ENCODE results near the gene PHEX. TPM values are rescaled to one million over a fixed set of nuclear protein-coding genes. Genes with fewer than 3 reads are reported as not detected.

The PHEX gene
- polyA plus RNA-seq, 4 donors: 0.32 to 0.51 (median 0.41) TPM

GRCh38 chrX:22039541-22039940 lies 7.4 kb downstream of the PHEX start:
- DNase-seq (ENCODE audit: low read depth in 4 of 4, low spot score in 2 of 4): no peak

- no peak for DNase-seq (ENCODE audit: low read depth in 4 of 4, low spot score in 2 of 4)
Observed at GRCh38 chrX:22040184-22040583, 8.1 kb downstream of the PHEX start.

DNA sequence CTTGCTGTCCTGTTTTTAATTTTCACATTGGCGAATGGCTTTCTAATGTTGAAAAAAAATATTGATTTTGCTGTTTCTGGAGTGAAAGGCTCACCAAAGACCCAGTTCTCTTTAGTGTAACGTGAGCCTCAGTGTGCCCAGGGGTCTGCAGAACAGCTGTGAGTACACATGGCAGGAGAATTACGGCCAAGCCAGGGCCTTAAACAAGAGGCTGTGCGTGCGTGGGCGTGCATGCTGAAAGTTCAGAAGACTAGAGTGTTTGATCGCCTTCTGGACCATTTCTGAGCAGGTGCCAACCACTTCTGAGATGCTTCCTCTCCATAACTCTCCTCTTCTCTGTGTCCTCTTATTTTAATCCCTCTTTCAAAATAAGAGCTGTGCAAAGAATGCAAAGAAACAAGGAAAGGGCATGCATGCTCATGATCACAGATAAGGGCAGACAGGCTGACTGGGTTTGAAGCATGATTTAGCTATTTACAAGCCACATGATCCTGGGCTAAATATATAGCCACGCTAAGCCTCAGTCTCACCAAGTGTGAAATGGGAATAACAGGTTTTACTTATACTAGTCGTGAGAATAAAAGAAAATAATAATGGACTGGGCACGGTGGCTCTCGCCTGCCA lies 9.9 kb downstream of the PHEX start:
- no peak for DNase-seq (ENCODE audit: low read depth in 4 of 4, low spot score in 2 of 4)

DNA sequence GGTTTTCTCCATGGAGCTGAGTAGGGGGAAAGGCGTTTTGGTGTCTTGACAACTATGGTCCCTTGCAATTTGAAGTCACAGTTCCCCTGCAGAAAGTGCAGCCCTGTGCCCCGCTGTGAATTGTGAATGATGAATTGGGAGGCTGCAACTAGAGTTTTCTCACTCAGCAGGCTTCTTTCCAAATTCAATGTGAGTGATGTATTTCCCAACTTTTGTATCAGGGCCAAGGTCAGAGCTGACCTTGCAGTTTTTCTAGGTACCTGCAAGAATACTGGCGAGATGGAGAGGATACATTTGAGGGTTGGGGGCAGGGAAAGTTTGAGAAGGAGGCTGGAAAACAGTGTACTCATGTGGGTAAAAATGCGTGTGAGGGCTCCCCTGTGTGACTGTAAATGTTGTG lies 11.7 kb downstream of the PHEX start:
- DNase-seq (ENCODE audit: low read depth in 4 of 4, low spot score in 2 of 4): no peak

DNA sequence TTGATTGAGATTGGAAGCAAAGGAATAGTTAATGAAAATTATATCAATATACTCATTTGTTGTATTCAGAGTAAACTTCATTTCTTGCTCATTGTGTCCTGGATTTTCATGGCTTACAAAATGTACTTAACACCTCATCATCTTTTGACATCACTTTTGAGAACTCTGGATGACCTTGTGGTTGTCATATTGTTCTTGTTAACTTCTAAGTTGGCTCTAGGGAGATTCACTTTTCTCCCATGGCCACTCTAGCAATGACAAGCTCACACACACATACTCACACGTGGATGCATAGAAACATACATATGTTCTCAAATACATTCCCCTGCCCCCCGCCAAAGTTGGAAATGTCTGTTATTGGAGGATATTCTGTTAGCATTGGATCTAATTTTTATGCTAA lies 15.3 kb downstream of the PHEX start:
- DNase-seq (ENCODE audit: low read depth in 4 of 4, low spot score in 2 of 4): no peak

GRCh38 chrX:22053481-22053880 lies 21.4 kb downstream of the PHEX start:
- DNase-seq (ENCODE audit: low read depth in 4 of 4, low spot score in 2 of 4): no peak

DNA sequence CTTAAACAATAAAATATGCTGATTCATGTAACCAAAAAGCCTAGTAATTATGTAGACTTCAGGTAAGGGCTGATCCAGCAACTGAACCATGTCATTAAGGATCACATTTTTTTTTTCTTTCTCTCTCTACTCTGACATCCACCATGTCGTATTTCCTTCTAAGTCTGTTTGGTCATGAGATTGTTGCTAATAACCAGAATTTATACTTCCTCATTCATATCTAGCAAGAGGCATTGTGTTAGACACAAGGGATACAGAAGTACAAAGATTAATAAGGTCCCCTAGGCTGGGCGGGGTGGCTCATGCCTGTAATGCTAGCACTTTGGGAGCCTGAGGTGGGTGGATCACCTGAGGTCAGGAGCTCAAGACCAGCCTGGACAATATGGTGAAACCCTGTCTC lies 24.1 kb downstream of the PHEX start:
- no peak for DNase-seq (ENCODE audit: low read depth in 4 of 4, low spot score in 2 of 4)

DNA sequence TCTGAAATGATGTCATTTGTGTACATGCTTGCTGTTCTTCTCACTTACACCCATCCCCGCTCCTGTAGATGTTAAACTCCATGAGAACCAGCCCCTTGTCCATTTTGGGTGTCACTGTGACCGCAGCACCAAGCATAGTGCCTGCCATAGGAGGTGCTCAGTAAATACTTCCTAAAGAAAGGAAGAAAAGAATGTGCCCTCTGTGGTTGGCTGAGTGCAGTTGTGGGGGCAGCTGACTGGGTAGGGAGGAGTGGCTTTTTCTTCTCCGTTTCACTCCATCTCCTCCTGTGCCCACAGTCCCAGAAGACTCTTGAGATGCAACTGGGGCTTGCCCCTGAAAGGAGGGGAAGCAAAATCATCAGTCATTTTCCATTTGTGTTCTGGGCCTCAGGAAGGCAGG lies 25.5 kb downstream of the PHEX start:
- DNase-seq (ENCODE audit: low read depth in 4 of 4, low spot score in 2 of 4): no peak

DNA sequence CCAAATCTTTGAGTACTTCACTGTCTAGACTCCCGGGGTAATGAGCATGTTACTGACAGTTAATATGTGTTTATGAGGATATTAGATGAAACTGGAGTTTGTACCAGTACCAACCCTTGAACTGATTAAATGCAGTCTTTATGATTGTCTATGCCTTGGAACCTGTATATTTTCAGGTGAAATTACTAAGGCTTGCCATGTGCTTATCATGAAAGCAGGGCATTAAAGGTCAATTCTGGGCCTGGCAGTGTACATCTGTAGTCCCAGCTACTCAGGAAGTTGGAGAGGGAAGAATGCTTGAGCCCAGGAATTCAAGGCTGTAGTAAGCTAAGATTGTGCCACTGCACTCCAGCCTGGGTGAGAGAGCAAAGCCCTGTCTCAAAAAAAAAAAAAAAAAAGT lies 27.6 kb downstream of the PHEX start:
- no peak for DNase-seq (ENCODE audit: low read depth in 4 of 4, low spot score in 2 of 4)

DNA sequence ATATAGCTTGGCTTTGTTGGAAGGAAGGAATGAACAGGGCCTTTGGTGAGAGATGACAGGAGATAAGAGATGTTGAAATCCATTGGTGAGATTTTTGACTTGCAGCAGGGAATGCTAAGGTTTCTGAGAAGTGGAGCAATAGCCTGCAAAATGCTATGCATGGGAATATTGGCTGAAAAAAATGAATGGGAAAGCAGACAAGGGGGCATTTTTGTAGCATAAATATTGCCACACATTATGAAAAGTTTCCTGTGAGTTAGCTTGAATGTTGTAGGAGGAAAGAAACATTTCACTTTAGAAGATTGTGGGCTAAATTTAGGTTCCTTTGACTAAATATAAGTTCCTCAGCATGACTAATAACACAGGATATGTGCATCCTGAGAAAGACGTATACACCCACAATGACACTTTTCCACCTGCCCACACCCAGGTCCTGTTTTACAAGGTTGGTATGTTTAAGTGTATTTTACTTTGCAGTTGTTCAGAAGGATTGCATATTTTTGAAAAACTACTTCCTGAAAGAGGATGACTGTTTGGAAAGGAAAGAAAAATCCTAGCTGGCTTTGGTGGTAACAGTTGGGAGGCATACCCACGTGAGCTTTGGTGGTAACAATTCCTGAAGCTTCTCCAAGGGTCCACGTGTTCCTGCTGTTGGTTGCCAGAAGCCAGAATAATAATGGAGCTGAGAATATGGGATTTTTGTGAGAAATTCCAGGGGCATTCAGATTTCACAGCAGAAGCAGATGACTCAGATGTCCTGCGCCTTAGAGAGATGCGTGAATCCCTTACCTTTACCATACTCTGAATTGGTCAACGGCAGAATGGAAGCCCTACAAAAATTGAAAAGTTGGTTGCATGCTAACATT lies 28.5 kb downstream of the PHEX start:
- DNase-seq (ENCODE audit: low read depth in 4 of 4, low spot score in 2 of 4): no peak

DNA sequence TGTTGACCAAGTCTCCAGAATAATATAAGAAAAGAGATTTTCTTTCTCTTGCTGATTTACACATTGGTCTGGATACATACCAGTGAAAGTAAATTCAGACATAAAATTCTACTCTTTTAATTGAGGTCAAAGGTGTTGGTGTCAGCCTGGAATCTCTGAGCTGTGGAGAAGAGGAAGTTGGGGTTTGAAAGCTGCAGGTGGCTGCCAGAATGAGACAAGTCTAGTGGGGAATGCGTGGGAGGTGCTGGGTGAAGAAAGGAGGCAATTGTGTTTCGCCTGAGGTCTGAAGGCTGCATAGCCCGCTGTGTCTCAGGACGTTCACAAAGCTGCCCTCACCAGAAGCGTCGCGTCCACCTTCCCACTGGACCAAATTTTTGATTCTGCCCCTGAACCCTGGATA lies 31.2 kb downstream of the PHEX start:
- peak in 1 of 4 donors; percentile 28 for DNase-seq (ENCODE audit: low read depth in 4 of 4, low spot score in 2 of 4)

- DNase-seq (ENCODE audit: low read depth in 4 of 4, low spot score in 2 of 4): peak in 1 of 4 donors; percentile 2
Observed at GRCh38 chrX:22069586-22069985, 37.5 kb downstream of the PHEX start.

- DNase-seq (ENCODE audit: low read depth in 4 of 4, low spot score in 2 of 4): no peak
Observed at GRCh38 chrX:22073928-22074327, 41.8 kb downstream of the PHEX start.

GRCh38 chrX:22078117-22078516 lies 46.0 kb downstream of the PHEX start:
- no peak for DNase-seq (ENCODE audit: low read depth in 4 of 4, low spot score in 2 of 4)

DNA sequence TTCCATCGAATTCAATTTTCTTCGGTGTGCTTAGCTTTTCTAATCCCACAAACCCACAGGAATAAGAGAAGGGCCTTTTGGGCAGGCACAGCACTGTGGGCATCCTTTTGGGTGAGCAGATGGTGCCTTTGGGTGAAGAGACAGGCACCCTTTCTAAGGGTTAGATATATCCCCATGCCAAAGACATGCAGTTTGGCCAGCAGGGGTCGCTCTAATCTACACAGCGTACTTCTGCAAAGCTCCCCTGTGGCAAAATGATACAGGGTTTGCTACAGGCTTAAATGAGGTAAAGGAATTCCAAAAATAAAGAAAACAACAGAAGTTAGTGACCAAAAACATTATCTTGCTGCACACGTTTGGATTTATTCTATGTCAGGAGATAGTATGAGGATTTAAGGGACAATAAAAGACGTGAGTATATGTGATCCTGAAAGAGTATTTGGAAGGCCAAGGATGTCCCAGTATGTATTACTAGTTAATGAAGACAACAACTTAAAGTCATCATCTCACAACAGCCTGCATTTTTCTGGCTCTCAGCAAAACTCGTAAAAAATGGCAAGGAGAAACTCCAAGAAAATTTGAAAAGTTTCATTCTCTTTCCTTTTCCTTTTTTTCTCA lies 49.5 kb downstream of the PHEX start:
- no peak for DNase-seq (ENCODE audit: low read depth in 4 of 4, low spot score in 2 of 4)

DNA sequence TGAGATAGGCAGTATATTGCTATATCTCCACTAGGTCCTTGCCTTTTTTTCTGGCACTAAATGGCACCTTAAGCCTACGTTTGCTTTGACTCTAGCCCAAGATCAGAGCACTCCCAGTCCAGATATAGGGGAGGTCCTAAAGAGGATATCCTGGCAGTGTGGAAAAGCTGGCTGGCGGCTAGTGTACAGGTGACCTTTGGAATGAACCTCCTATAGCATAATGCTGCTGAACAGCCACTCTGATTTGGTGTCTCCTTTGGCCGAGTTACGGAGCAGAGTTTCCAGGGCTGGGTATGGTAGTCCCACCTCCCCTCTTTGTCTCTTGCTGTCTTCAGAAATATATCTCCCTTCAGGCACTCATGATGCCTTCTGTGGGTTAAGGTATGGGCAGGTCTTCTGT lies 53.9 kb downstream of the PHEX start:
- no peak for DNase-seq (ENCODE audit: low read depth in 4 of 4, low spot score in 2 of 4)

DNA sequence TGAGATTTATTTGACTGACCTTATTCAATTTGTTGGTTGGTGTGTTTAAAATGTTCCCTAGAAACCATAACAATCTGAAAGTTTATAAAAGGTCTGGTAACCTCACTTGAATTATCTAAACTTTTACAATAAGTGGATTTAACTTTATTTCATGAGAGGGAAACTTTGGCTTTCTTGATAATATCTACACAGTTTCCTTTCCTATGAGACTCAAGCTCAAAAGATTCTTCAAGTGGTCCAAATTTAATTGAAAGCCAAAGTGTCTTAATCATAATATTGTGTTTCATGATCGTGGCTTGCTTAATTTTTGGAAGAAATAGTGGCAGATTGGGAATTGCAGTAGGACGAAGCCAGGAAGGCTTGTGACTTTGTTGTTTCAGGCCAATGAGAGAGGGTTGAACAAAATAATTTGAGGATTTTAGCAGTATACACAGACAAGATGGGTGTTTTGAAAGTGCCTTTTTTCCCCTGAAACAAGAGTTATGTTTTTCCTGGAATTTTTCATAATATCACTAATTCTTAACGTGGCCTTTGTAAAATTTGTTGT lies 55.0 kb downstream of the PHEX start:
- DNase-seq (ENCODE audit: low read depth in 4 of 4, low spot score in 2 of 4): no peak

GRCh38 chrX:22088326-22088725 lies 56.2 kb downstream of the PHEX start:
- DNase-seq (ENCODE audit: low read depth in 4 of 4, low spot score in 2 of 4): no peak

- no peak for DNase-seq (ENCODE audit: low read depth in 4 of 4, low spot score in 2 of 4)
Observed at GRCh38 chrX:22090181-22090580, 58.1 kb downstream of the PHEX start.

- no peak for DNase-seq (ENCODE audit: low read depth in 4 of 4, low spot score in 2 of 4)
Observed at GRCh38 chrX:22093550-22093949, 61.4 kb downstream of the PHEX start.

GRCh38 chrX:22095286-22095685 lies 63.2 kb downstream of the PHEX start:
- no peak for DNase-seq (ENCODE audit: low read depth in 4 of 4, low spot score in 2 of 4)

- DNase-seq (ENCODE audit: low read depth in 4 of 4, low spot score in 2 of 4): no peak
Observed at GRCh38 chrX:22095856-22096255, 63.7 kb downstream of the PHEX start.
